ENCODE measurements around the gene OR51F2.
"Not testable (repeated sequence)": the region's sequence is repeated elsewhere in the genome, so short reads cannot be mapped to it uniquely, and the experiment has no call there.

OR51F2 gene

GRCh38 chr11:4821021-4821420, at the start of gene OR51F2:
Gene OR51F2, plus strand, starts transcription at chr11:4821321. Its CDS starts 101 bp downstream, at chr11:4821422.
- DNase-seq = no peak

- DNase-seq = no peak
Observed at GRCh38 chr11:4782454-4782853, 38.7 kb upstream of the OR51F2 start.

GRCh38 chr11:4797206-4797605, 23.9 kb upstream of the OR51F2 start:
- DNase-seq = no peak

- peak; percentile 2 for DNase-seq
Observed at GRCh38 chr11:4798427-4799183, 22.5 kb upstream of the OR51F2 start.

- DNase-seq = not testable (repeated sequence)
Observed at GRCh38 chr11:4801316-4801715, 19.8 kb upstream of the OR51F2 start.

GRCh38 chr11:4804280-4804679, 16.8 kb upstream of the OR51F2 start, which contains the start of gene OR52R1:
Gene OR52R1, minus strand, starts transcription at chr11:4804380. Its CDS starts 0 bp downstream, at chr11:4804380.
- DNase-seq = no peak

- DNase-seq = no peak
Observed at GRCh38 chr11:4808476-4808875, 12.6 kb upstream of the OR51F2 start.

GRCh38 chr11:4809246-4809645, 11.9 kb upstream of the OR51F2 start:
- DNase-seq = no peak

GRCh38 chr11:4825132-4825531, 4.0 kb downstream of the OR51F2 start:
- DNase-seq = no peak

- DNase-seq = no peak
Observed at GRCh38 chr11:4826425-4826824, 5.3 kb downstream of the OR51F2 start.

- no peak for DNase-seq
Observed at GRCh38 chr11:4830346-4830745, 9.2 kb downstream of the OR51F2 start.

- DNase-seq = no peak
Observed at GRCh38 chr11:4830909-4831308, 9.8 kb downstream of the OR51F2 start.

- no peak for DNase-seq
Observed at GRCh38 chr11:4839851-4840549, 18.9 kb downstream of the OR51F2 start.

- no peak for DNase-seq
Observed at GRCh38 chr11:4848908-4849532, 27.9 kb downstream of the OR51F2 start, which contains the start of gene OR51S1. Gene OR51S1, minus strand, starts transcription at chr11:4849208. Its CDS starts 0 bp downstream, at chr11:4849208.

GRCh38 chr11:4851033-4851432, 29.9 kb downstream of the OR51F2 start:
- DNase-seq = no peak

- DNase-seq = not testable (repeated sequence)
Observed at GRCh38 chr11:4854286-4854685, 33.2 kb downstream of the OR51F2 start.

GRCh38 chr11:4862447-4863236, 41.5 kb downstream of the OR51F2 start:
- no peak for DNase-seq

- DNase-seq = no peak
Observed at GRCh38 chr11:4863876-4864275, 42.8 kb downstream of the OR51F2 start.

GRCh38 chr11:4865855-4866254, 44.7 kb downstream of the OR51F2 start:
- DNase-seq = no peak
